ENCODE results near the gene CSRP2. TPM values are rescaled to one million over a fixed set of nuclear protein-coding genes. Genes with fewer than 3 reads are reported as not detected.
A peak's percentile ranks its signal among the peaks of the same experiment; 100 is the strongest.

CSRP2 gene
- total and polyA plus RNA-seq, 2 donors from 2014 or later: 40.8 to 189 TPM

GRCh38 chr12:76915361-76916169 lies 36.7 kb upstream of the CSRP2 start:
- Histone ChIP-seq H3K4me3 (ENCODE audit: low read length in 3 of 3) (no peak overlapping the region), H3K9me3 (ENCODE audit: control insufficient read depth in 2 of 3, insufficient read depth in 1 of 3, low read length in 3 of 3) (no peaks in the 10 kb centered on the region), H3K9ac (ENCODE audit: low read length in 3 of 3) (no peak overlapping the region), H3K27me3 (ENCODE audit: control insufficient read depth, insufficient read depth, low read length) (no peaks in the 10 kb centered on the region), H3K27ac (ENCODE audit: low read depth in 2 of 2, low read length in 2 of 2) (peak overlapping the region in 1 of 2 donors; percentile 54), H3K36me3 (ENCODE audit: control insufficient read depth in 2 of 3, insufficient read depth in 3 of 3, low read length in 3 of 3) (no peaks in the 10 kb centered on the region), H3K4me1 (ENCODE audit: control insufficient read depth in 2 of 3, insufficient read depth in 2 of 3, low read depth in 1 of 3, low read length in 3 of 3) (peaks cover 0 to 10% (median 7%) of the 10 kb centered on the region in 3 donors)
- intact Hi-C loops (cut with DNase I): no loop called here
- no peak for TF ChIP-seq CTCF (IDR thresholded peaks at IDR 0.05; ENCODE audit: borderline replicate concordance, extremely low read depth, insufficient read depth)
- peak; percentile 21 for FAIRE-seq
- peak in 2 of 5 donors; percentile 32 to 71 for DNase-seq

- Histone ChIP-seq H3K27ac (ENCODE audit: low read depth in 2 of 2, low read length in 2 of 2) (no peak overlapping the region), H3K9me3 (ENCODE audit: control insufficient read depth in 2 of 3, insufficient read depth in 1 of 3, low read length in 3 of 3) (no peaks in the 10 kb centered on the region), H3K27me3 (ENCODE audit: control insufficient read depth, insufficient read depth, low read length) (no peaks in the 10 kb centered on the region), H3K4me3 (ENCODE audit: low read length in 3 of 3) (no peak overlapping the region), H3K36me3 (ENCODE audit: control insufficient read depth in 2 of 3, insufficient read depth in 3 of 3, low read length in 3 of 3) (no peaks in the 10 kb centered on the region), H3K9ac (ENCODE audit: low read length in 3 of 3) (no peak overlapping the region), H3K4me1 (ENCODE audit: control insufficient read depth in 2 of 3, insufficient read depth in 2 of 3, low read depth in 1 of 3, low read length in 3 of 3) (peaks cover 0 to 5% (median 0%) of the 10 kb centered on the region in 3 donors)
- no peak for FAIRE-seq
- no peak for DNase-seq
- intact Hi-C loops (cut with DNase I): no loop called here
- no peak for TF ChIP-seq CTCF (IDR thresholded peaks at IDR 0.05; ENCODE audit: borderline replicate concordance, extremely low read depth, insufficient read depth)
These were observed 35.5 kb upstream of the CSRP2 start for GRCh38 chr12:76914102-76914859.

- Histone ChIP-seq H3K9ac (ENCODE audit: low read length in 3 of 3) (no peak overlapping the region), H3K9me3 (ENCODE audit: control insufficient read depth in 2 of 3, insufficient read depth in 1 of 3, low read length in 3 of 3) (no peaks in the 10 kb centered on the region), H3K4me3 (ENCODE audit: low read length in 3 of 3) (no peak overlapping the region), H3K27me3 (ENCODE audit: control insufficient read depth, insufficient read depth, low read length) (no peaks in the 10 kb centered on the region), H3K36me3 (ENCODE audit: control insufficient read depth in 2 of 3, insufficient read depth in 3 of 3, low read length in 3 of 3) (no peaks in the 10 kb centered on the region), H3K27ac (ENCODE audit: low read depth in 2 of 2, low read length in 2 of 2) (no peak overlapping the region), H3K4me1 (ENCODE audit: control insufficient read depth in 2 of 3, insufficient read depth in 2 of 3, low read depth in 1 of 3, low read length in 3 of 3) (no peaks in the 10 kb centered on the region)
- no peak for FAIRE-seq
- no peak for TF ChIP-seq CTCF (IDR thresholded peaks at IDR 0.05; ENCODE audit: borderline replicate concordance, extremely low read depth, insufficient read depth)
- DNase-seq: peak in 3 of 5 donors; percentile 39 to 57 (median 43)
- intact Hi-C loops (cut with DNase I): no loop called here
These were observed 30.5 kb upstream of the CSRP2 start for GRCh38 chr12:76909290-76909689.

Measured in kidney (tissue), 14 donors.